HG03159 (cell line): ENCODE measurements around the gene CPT2.

ENCODE experiments used
- ATAC-seq: cut with Tn5 transposase; IDR thresholded peaks from one replicate; pipeline ENCODE4 v1.9.1; 2021; ENCODE audit warnings: mild to moderate bottlenecking, moderate library complexity; ENCODE audit not compliant: unreplicated experiment

The CPT2 gene

DNA sequence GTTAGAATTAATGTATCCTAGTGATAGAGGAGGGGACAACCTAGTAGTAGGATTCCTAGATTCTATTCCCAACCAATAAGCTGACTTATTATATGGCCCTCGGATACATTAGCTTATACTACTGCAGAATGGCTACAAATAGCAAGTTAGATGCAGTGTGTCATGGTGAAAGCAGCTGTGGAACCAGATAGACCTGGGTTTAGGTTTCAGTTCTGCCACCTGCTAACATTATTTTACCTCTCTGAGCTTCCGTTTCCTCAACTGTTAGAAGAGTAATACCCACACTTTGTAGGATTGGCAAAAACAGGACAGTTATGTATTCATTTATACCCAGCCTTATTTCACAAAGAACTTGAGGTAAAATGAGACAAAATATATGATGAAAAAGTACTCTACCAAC, 63.3 kb downstream of the CPT2 start:
- peak; percentile 80 for ATAC-seq

- no peak for ATAC-seq
Measured at GRCh38 chr1:53260631-53261247, 64.1 kb downstream of the CPT2 start.

DNA sequence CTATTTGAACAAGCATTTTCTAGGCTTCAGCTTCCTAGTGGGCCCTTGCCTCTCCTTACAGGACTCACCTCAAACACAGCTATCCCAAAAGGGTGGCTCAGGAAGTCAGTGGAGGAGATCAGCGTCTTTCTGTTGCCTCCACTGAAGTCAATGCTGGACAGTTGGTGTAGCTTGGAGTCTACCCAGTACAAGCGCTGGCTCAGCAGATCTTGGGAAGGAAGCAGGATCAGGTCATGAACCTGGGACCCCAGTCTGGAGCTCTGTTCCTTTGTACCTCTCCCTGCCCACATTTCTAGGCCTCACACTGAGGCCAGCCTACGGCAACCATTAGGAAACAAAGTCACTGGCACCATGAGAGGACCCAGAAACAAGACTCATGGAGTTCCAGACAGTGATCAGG, 65.4 kb downstream of the CPT2 start:
- no peak for ATAC-seq
